HG02973 (cell line): Measurements from ENCODE around the gene SNX8.
"Not testable (repeated sequence)": the region's sequence is repeated elsewhere in the genome, so short reads cannot be mapped to it uniquely, and the experiment has no call there.

Source experiments
- ATAC-seq: cut with Tn5 transposase; IDR thresholded peaks from one replicate; pipeline ENCODE4 v1.9.1; 2021; ENCODE audit warnings: moderate library complexity; ENCODE audit not compliant: unreplicated experiment

Gene SNX8

GRCh38 chr7:2330493-2330892 is 16.3 kb upstream of the SNX8 start:
- no peak for ATAC-seq

GRCh38 chr7:2326951-2327350 is 12.7 kb upstream of the SNX8 start:
- no peak for ATAC-seq

DNA sequence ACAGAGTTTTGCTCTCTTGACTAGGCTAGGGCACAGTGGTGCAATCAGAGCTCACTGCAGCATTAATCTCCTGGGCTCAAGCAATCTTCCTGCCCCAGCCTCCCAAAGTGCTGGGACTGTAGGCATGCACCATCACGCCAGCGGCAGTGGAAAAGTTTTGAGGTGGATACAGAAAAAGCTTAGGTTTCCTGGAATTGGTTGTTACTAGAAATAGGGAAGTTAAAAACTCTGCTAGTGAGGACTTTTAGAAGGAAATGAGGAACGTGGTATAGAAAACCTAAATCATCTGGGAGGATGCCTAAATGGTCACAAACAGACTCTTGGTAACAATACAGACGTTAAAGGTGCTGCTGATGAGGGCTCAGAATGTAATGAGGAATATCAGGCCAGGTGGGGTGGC is 10.9 kb upstream of the SNX8 start:
- ATAC-seq: no peak

DNA sequence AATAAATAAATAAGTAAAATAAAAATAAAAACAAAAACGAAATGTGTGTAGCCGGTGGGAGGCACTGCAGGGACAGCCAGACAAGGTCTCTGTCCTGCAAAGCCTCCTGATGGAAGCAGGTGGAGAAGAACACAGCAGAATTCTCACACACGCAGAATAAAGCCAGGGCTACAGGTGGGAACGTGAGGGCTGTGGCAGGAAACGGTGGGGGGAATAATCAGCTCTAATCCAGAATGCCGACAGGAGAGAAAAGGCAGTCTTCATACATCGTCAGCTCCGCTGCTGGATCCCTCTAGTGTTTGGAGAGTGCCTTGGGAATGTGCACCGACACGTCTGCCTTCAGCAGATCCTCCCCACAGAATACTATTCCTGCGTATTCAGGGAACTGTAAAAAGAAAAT is 6.8 kb upstream of the SNX8 start:
- ATAC-seq: no peak

GRCh38 chr7:2317556-2318293 is 3.5 kb upstream of the SNX8 start:
- ATAC-seq: no peak

DNA sequence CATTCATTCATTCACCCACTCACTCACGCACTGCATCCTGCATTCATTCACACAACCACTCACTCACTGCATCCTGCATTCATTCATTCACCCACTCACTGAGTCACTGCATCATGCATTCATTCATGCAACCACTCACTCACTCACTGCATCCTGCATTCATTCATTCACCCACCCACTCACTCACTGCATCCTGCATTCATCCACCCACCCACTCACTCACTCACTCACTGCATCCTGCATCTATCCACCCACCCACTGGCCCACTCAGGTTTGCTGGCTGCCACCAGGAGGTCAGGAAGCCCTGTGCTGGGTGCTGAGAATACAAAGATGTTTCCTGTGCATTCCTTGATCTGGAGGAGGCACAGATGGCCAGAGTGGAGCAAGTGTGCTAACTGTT is 2.3 kb upstream of the SNX8 start:
- ATAC-seq: no peak

GRCh38 chr7:2315787-2316186 is 1.5 kb upstream of the SNX8 start:
- ATAC-seq: no peak

- not testable (repeated sequence) for ATAC-seq
Observed at GRCh38 chr7:2314956-2315530, 802 bp upstream of the SNX8 start.

DNA sequence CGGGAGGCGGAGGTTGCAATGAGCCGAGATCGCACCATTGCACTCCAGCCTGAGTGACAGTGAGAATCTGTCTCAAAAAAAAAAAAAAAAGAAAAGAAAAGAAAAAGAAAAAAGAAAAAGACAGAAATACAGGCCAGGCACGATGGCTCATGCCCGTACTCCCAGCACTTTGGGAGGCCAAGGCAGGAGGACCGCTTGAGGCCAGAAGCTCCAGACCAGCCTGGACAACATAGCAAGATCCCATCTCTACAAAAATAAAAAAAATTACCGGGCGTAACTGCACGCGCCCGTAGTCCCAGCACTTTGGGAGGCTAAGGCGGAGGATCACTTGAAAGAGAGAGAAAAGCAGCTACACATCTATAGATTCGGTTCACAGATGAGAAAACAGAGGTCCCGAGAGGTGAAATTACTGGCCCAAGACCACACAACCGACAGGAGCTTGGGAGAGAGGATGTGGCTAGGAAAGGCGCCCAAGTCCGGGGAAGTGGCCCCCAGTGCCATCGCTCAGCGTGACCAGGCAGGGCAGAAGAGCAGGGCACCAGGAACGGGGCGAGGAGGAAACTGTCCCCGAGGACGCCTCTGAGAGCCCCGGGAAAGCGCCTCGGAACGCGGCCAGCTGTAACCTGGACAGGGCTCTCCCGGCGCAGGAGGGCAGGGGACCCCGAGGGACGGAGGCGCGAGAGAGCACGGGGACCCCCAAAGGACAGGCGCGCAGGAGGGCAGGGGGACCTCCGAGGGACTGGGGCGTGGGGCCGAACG is 612 bp downstream of the SNX8 start:
- peak; percentile 6 for ATAC-seq

- no peak for ATAC-seq
Observed at GRCh38 chr7:2312267-2312929, 1.8 kb downstream of the SNX8 start.

DNA sequence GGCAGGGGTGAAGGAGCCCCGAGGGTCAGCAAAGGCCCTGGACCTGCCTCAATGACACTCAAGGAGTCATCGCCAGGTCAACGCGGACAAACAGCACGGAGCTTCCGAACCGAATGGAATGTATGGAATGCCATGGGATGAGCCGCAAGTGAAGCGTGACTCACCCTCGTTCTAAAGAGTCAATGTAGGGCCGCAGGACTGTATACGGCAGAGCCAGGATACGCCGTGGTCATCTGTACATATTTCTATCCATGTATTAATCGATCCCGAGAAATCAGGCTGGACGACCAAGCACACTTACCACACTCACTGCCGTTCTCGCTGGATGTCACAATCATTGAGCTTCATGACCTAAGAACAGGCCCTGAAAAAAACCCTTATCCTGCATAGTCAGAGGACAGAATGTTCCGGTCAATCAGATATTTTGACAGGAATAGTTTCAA is 4.3 kb downstream of the SNX8 start:
- ATAC-seq: no peak

GRCh38 chr7:2307690-2308107 is 6.5 kb downstream of the SNX8 start:
- peak; percentile 59 for ATAC-seq

GRCh38 chr7:2306688-2307087 is 7.6 kb downstream of the SNX8 start:
- no peak for ATAC-seq

DNA sequence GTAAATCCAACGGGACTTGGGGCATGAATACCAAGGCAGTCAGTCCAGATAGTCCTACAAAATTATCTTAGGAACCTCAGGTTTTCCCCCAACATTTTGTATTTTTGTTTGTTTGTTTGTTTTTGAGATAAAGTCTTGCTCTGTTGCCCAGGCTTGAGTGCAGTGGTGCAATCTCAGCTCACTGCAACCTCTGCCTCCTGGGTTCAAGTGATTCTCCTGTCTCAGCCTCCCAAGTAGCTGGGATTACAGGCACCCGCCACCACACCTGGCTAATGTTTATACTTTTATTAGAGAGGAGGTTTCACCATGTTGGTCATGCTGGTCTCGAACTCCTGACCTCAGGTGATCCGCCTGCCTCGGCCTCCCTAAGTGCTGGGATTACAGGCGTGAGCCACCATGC is 9.0 kb downstream of the SNX8 start:
- ATAC-seq: not testable (repeated sequence)

DNA sequence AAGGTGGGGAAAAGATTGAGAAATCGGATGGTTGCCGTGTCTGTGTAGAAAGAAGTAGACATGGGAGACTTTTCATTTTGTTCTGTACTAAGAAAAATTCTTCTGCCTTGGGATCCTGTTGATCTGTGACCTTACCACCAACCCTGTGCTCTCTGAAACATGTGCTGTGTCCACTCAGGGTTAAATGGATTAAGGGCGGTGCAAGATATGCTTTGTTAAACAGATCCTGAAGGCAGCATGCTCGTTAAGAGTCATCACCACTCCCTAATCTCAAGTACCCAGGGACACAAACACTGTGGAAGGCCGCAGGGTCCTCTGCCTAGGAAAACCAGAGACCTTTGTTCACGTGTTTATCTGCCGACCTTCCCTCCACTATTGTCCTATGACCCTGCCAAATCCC is 10.7 kb downstream of the SNX8 start:
- not testable (repeated sequence) for ATAC-seq

- not testable (repeated sequence) for ATAC-seq
Observed at GRCh38 chr7:2302743-2303397, 11.4 kb downstream of the SNX8 start.

- ATAC-seq: no peak
Observed at GRCh38 chr7:2301511-2301863, 12.8 kb downstream of the SNX8 start.

- no peak for ATAC-seq
Observed at GRCh38 chr7:2299870-2300512, 14.2 kb downstream of the SNX8 start.

- peak; percentile 51 for ATAC-seq
Observed at GRCh38 chr7:2299131-2299829, 15.0 kb downstream of the SNX8 start.

GRCh38 chr7:2296832-2297231 is 17.4 kb downstream of the SNX8 start:
- no peak for ATAC-seq
